WERI-Rb-1 (cell line): ENCODE results near the gene EVA1B.
A peak's percentile ranks its signal among the peaks of the same experiment; 100 is the strongest.

Experiments used
- DNase-seq: peaks from one replicate; pipeline ENCODE4 v3.0.0-alpha.2; 2020
- H3K27ac ChIP-seq: fragments of 250-450 bp; sonication (Bioruptor Pico); 2 replicates; pipeline ENCODE4 v1.5.1; 2020; ENCODE audit warnings: mild to moderate bottlenecking, moderate library complexity
- H3K27me3 ChIP-seq: fragments of 250-450 bp; sonication (Bioruptor Pico); 2 replicates; pipeline ENCODE4 v1.5.1; 2021; ENCODE audit warnings: mild to moderate bottlenecking, low read depth, moderate library complexity; ENCODE audit not compliant: insufficient read depth, severe bottlenecking
- H3K36me3 ChIP-seq: fragments of 250-450 bp; sonication (Bioruptor Pico); 2 replicates; pipeline ENCODE4 v1.5.1; 2020; ENCODE audit warnings: mild to moderate bottlenecking, moderate library complexity
- H3K4me3 ChIP-seq: 2 replicates; pipeline ENCODE4 v1.5.1; 2011; ENCODE audit warnings: low read depth, mild to moderate bottlenecking, control low read depth, low read length
- H3K9me3 ChIP-seq: fragments of 250-450 bp; sonication (Bioruptor Pico); 2 replicates; pipeline ENCODE4 v1.5.1; 2021; ENCODE audit warnings: mild to moderate bottlenecking, moderate library complexity; ENCODE audit not compliant: severe bottlenecking
- TF ChIP-seq, protein P1 (sequence below): IDR thresholded peaks from 2 replicates; pipeline ENCODE4 v1.5.1; 2011; ENCODE audit warnings: low read depth, mild to moderate bottlenecking, control low read depth, inconsistent platforms, low read length

EVA1B gene

DNA sequence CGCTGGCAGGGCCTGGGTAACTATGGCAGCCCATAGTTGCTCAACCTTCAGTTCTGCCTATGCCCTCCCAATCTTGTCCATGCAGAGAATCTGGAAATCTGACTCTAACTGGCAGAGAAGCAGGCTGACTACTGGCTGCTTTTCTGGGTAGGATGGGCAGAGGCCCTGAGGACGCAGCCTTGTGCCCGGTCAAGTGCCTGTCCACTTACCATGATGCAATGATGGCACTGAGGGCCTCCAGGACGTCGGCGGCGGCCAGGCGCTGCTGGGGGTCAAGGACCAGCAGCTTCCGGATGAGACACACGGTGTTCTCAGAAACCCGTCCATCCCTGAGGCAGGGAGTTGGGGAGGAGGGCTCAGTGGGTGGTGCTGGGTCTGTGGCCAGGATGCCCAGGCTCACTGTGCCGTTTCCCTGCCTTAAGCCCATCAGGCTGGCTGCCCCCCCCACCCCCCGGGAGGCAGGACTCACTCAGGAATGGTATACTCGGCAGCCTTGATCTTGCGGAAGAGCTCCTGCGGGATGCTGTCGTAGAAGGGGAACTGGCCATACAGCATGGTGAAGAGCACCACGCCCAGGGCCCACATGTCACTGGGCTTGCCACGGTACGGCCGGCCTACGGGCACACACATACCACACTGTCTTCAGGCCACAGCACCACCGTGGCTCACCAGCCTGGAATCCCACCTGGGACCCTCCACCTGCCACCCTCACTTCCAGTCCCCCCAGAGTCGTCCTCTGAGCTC, 20.4 kb upstream of the EVA1B start:
- Histone ChIP-seq H3K27ac (no peak overlapping the region), H3K36me3 (peaks cover 34% of the 10 kb centered on the region)

DNA sequence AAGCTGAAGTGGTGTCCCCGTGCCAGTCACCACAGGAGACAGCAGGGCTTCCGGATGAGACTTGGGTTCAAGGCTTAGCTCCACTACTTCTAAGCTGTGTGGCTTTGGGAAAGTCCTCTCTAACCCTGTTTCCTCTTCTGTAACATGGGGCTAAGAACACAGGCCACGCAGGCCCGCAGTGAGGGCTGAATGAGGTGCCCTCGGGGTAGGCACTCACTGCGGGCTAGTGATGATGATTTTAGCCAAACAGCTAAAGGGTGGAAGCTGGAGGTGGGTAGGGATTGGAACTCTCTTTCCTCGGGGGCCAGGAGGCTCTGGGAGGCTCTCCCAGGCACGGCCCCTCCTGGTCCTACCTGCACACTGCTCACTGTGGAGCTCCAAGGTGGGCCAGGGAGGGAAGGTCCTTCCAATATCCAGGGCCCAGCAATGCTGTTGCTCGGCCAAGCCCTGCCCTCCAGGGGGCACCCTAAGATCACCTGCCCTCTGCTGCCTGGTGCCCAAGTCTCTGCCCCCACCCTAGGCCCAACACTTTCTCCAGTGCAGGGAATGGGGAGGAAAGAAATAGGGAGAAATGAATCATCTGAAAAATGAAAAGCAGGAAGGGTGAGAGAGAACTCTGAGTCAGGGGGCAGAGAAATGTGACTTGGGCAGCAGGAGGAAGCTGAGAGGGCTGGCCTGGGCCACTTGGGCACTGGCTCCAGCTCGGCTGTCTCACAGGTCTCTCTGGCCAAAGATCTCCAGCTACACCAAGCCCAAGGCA, 19.2 kb upstream of the EVA1B start:
- Histone ChIP-seq H3K36me3 (peaks cover 22% of the 10 kb centered on the region), H3K27me3 (no peaks in the 10 kb centered on the region), H3K9me3 (no peaks in the 10 kb centered on the region), H3K27ac (no peak overlapping the region; the same call in 1 of the 2 replicates), H3K4me3 (no peak overlapping the region)
- TF ChIP-seq, protein P1, sequence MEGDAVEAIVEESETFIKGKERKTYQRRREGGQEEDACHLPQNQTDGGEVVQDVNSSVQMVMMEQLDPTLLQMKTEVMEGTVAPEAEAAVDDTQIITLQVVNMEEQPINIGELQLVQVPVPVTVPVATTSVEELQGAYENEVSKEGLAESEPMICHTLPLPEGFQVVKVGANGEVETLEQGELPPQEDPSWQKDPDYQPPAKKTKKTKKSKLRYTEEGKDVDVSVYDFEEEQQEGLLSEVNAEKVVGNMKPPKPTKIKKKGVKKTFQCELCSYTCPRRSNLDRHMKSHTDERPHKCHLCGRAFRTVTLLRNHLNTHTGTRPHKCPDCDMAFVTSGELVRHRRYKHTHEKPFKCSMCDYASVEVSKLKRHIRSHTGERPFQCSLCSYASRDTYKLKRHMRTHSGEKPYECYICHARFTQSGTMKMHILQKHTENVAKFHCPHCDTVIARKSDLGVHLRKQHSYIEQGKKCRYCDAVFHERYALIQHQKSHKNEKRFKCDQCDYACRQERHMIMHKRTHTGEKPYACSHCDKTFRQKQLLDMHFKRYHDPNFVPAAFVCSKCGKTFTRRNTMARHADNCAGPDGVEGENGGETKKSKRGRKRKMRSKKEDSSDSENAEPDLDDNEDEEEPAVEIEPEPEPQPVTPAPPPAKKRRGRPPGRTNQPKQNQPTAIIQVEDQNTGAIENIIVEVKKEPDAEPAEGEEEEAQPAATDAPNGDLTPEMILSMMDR: peak; percentile 82
- peak; percentile 58 for DNase-seq

More for the DNA sequence above, 20.4 kb upstream of the EVA1B start:
- Histone ChIP-seq H3K9me3 (no peaks in the 10 kb centered on the region), H3K4me3 (no peak overlapping the region), H3K27me3 (no peaks in the 10 kb centered on the region)
- TF ChIP-seq, protein P1: no peak
- no peak for DNase-seq

DNA sequence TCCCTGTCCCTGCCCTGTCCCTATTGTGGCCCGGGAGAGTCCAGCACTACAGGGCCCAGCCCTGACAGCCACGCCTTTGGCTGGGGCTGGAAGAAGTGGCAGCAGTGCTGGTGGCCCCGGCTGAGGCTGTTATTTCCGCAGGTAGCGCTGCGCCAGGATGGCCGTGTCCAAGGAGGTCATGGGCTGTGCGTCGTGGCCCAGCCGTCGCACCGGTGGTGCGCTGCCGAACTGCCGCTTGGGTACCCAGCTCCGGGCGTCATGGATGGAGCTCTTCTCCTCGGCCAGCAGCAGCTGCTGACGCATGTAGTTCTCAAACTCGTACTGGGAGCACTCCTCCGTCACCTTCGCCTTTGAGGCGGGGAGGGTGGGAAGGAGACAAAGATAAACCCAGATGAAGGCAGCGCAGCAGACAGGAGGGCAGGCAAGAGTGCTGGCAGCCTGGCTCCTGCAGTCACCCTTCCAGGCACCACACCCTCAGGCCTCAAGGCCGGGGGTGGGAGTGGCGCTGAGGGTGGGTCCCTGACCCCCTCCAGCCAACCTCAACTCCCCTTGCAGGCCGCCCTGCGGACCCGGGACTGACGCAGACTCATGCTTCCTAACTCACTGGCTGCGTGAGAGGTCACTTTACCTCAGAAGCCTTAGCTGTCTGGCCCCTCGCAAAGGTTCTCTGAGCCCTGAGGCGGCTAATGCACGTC, 18.3 kb upstream of the EVA1B start:
- Histone ChIP-seq H3K36me3 (peaks cover 17% of the 10 kb centered on the region), H3K27ac (0 out of 2 replicates have a peak overlapping the region, but pooled peaks have one; percentile 14)
- TF ChIP-seq, protein P1: no peak

DNA sequence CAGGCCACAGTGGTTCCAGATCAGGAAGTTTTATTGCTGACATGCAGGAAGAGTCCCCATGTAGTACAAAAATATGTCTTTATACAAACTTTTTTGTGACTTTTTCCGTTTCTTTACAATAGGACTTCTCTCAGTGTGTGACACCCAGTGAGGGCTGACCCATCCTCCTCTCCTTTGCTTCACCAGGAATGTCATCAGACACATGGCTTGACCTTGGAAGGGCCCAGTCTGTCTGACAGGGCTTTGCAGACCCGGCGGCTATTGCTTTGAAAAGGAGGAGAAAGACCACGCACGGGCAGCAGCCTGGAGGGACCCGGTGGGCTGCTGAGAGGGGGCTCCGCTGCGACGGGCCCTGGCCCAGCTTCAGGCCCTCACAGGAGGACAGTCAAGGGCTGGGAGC, 16.2 kb upstream of the EVA1B start:
- DNase-seq: no peak
- no peak overlapping the region for H3K27ac ChIP-seq
- H3K27me3 ChIP-seq: no peaks in the 10 kb centered on the region
- peaks cover 9% of the 10 kb centered on the region for H3K36me3 ChIP-seq
- H3K9me3 ChIP-seq: no peaks in the 10 kb centered on the region
- H3K4me3 ChIP-seq: no peak overlapping the region
- TF ChIP-seq, protein P1: no peak

More for the DNA sequence above, 18.3 kb upstream of the EVA1B start:
- no peak for DNase-seq
- no peaks in the 10 kb centered on the region for H3K27me3 ChIP-seq
- no peak overlapping the region for H3K4me3 ChIP-seq
- no peaks in the 10 kb centered on the region for H3K9me3 ChIP-seq

DNA sequence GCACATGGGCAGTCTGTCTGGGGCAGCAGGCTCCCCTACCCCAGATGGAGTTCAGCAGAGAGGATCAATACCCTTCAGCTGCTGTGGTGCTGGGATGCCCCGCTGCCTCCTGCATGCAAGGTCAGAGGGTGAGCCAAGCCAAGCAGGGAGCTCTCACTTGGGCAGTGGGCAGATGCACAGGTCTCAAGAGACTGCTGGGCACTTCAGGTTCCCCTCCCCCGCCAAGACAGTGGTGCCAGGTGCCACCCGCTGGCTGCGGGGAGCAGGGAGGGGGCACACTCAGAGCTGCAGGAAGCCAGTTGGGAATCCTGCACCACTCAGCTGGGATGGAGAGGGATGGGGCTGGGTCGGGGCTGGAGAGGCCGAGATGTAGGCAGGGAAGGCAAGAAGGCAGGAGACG, 15.8 kb upstream of the EVA1B start:
- Histone ChIP-seq H3K9me3 (no peaks in the 10 kb centered on the region), H3K27ac (no peak overlapping the region), H3K36me3 (peaks cover 9% of the 10 kb centered on the region), H3K4me3 (no peak overlapping the region), H3K27me3 (no peaks in the 10 kb centered on the region)
- TF ChIP-seq, protein P1: no peak
- DNase-seq: no peak
